Measurements from ENCODE around the gene SLC25A1.

Gene SLC25A1

DNA sequence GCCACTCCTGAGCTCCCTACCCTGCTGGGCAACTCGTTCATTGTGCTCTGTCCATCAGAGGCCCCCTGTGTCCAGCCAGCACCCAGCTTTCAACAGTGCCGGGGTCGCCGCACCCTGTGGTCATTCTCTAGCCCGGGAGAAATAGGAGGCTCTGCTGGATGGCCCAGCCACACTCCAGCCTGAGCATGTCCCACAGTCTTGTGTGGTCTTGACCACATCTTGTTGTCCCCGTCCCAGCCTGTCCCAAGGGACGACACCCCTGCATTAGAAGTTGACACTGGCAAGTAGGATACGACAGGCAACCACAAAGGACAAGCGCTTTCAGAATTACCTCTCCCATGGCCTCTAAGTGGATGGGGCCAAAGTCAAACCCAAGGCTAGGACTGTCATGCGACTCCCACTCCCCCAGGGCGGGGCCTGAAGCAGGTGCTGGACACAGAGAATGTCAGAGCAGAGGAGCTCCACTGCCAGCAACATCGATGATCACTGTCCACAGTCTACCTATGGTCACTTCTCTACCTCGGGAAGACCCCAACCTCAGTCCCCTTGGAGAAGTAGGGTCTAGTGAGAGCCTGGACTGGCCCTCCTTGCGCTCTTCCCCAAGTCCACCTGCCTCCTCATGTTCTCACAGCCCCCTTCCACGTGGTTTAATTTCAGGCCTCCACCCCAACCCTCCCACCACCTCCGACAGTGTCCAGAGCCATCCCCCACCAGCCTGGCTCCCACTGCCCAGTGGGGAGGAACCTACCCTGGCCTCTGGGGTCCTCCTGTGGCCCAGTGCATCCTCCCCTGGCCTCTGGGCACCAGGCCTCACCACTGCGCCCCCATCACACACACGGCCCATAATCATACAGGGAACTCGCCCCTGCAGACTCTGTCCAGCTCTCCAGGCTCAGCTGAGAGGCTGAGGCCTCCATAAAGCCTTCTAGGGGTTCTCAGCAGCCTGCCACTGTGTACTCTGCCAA lies 51.9 kb downstream of the SLC25A1 start:
- peaks cover 9% of the 10 kb centered on the region for H3K4me1 Mint-ChIP-seq
- no peaks in the 10 kb centered on the region for H3K9me3 Mint-ChIP-seq
- H3K27ac Mint-ChIP-seq = no peak overlapping the region
- DNase-seq = no peak
- TF ChIP-seq, protein P1, sequence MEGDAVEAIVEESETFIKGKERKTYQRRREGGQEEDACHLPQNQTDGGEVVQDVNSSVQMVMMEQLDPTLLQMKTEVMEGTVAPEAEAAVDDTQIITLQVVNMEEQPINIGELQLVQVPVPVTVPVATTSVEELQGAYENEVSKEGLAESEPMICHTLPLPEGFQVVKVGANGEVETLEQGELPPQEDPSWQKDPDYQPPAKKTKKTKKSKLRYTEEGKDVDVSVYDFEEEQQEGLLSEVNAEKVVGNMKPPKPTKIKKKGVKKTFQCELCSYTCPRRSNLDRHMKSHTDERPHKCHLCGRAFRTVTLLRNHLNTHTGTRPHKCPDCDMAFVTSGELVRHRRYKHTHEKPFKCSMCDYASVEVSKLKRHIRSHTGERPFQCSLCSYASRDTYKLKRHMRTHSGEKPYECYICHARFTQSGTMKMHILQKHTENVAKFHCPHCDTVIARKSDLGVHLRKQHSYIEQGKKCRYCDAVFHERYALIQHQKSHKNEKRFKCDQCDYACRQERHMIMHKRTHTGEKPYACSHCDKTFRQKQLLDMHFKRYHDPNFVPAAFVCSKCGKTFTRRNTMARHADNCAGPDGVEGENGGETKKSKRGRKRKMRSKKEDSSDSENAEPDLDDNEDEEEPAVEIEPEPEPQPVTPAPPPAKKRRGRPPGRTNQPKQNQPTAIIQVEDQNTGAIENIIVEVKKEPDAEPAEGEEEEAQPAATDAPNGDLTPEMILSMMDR (IDR thresholded peaks at IDR 0.05) = no peak
- H3K27me3 Mint-ChIP-seq (ENCODE audit: low read depth, poor library complexity) = peaks cover 34% of the 10 kb centered on the region
- no peak overlapping the region for H3K4me3 Mint-ChIP-seq
- peaks cover 2% of the 10 kb centered on the region for H3K36me3 Mint-ChIP-seq (ENCODE audit: low read depth)
